Fibroblast of villous mesenchyme (primary cell): ENCODE results near the gene GET4. TPM values are rescaled to one million over a fixed set of nuclear protein-coding genes. Genes with fewer than 3 reads are reported as not detected.

ENCODE experiments used
- DNase-seq: peaks from one replicate; pipeline ENCODE4 v3.0.0-alpha.2; 2010; ENCODE audit warnings: low read depth
- H3K4me3 ChIP-seq: 2 replicates; pipeline ENCODE4 v1.5.1; 2011; ENCODE audit warnings: low read depth, mild to moderate bottlenecking, low read length
- CTCF ChIP-seq: IDR thresholded peaks from 2 replicates; pipeline ENCODE4 v1.5.1; 2012; ENCODE audit warnings: low read depth, mild to moderate bottlenecking, low read length; ENCODE audit not compliant: insufficient read depth
- total RNA-seq: library from RNA; depleted of rRNA; stranded (reverse); fragments of >200 nt; gene quantifications from 2 replicates; pipeline ENCODE4 v1.2.3, GENCODE V29; 2012

The GET4 gene
- total RNA-seq, 1 donor: 15.1 TPM

- no peak overlapping the region for H3K4me3 ChIP-seq
- TF ChIP-seq CTCF: no peak
- no peak for DNase-seq
These were observed 20.5 kb upstream of the GET4 start for GRCh38 chr7:855686-856369.

GRCh38 chr7:856444-857095, 19.8 kb upstream of the GET4 start:
- no peak for DNase-seq
- no peak for TF ChIP-seq CTCF
- H3K4me3 ChIP-seq: no peak overlapping the region

- TF ChIP-seq CTCF: no peak
- no peak overlapping the region for H3K4me3 ChIP-seq
- no peak for DNase-seq
These were observed 18.7 kb upstream of the GET4 start for GRCh38 chr7:857661-858060.

GRCh38 chr7:859359-860030, 16.9 kb upstream of the GET4 start:
- no peak for TF ChIP-seq CTCF
- no peak for DNase-seq
- no peak overlapping the region for H3K4me3 ChIP-seq

DNA sequence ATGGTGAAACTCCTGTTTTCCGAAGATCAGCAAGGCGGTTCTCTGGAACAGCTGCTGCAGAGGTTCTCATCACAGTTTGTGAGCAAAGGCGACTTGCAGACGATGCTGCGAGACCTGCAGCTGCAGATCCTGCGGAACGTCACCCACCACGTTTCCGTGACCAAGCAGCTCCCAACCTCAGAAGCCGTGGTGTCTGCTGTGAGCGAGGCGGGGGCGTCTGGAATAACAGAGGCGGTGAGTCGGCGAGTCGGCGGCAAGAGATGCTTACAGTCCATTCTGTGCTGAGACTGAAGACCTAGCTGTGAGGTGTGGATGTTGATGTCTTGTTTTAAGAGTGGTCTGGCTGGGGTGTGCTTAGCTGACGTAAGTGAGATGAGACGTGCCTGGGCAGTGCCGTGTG, 16.2 kb upstream of the GET4 start:
- no peak for TF ChIP-seq CTCF
- no peak overlapping the region for H3K4me3 ChIP-seq
- no peak for DNase-seq

DNA sequence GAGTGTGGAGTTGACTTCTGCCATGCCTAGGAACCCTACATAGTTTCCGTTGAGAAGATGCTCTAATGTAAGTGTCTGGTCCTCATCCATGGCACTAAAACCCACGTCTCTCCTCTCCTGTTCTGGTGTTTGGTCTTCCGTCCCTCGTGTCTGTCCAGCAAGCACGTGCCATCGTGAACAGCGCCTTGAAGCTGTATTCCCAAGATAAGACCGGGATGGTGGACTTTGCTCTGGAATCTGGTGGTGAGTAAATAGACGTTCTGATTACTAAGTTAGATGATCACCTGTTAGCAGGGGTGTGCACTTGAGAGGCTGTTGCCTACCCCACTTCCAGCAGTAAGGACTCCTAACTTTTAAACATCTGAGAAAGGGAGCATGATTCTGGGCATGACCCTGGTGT, 15.1 kb upstream of the GET4 start:
- no peak for DNase-seq
- no peak for TF ChIP-seq CTCF

More for the DNA sequence above, 15.1 kb upstream of the GET4 start:
- no peak overlapping the region for H3K4me3 ChIP-seq
